GM19467 (cell line): Measurements from ENCODE around the gene GPS1.
A peak's percentile ranks its signal among the peaks of the same experiment; 100 is the strongest.

Source experiments
- ATAC-seq: cut with Tn5 transposase; IDR thresholded peaks from one replicate; pipeline ENCODE4 v1.9.1; 2021; ENCODE audit warnings: mild to moderate bottlenecking, moderate library complexity; ENCODE audit not compliant: unreplicated experiment

Gene GPS1

GRCh38 chr17:82087961-82088837 is 36.5 kb downstream of the GPS1 start:
- ATAC-seq = no peak

GRCh38 chr17:82088838-82089722 is 37.4 kb downstream of the GPS1 start:
- ATAC-seq = no peak

DNA sequence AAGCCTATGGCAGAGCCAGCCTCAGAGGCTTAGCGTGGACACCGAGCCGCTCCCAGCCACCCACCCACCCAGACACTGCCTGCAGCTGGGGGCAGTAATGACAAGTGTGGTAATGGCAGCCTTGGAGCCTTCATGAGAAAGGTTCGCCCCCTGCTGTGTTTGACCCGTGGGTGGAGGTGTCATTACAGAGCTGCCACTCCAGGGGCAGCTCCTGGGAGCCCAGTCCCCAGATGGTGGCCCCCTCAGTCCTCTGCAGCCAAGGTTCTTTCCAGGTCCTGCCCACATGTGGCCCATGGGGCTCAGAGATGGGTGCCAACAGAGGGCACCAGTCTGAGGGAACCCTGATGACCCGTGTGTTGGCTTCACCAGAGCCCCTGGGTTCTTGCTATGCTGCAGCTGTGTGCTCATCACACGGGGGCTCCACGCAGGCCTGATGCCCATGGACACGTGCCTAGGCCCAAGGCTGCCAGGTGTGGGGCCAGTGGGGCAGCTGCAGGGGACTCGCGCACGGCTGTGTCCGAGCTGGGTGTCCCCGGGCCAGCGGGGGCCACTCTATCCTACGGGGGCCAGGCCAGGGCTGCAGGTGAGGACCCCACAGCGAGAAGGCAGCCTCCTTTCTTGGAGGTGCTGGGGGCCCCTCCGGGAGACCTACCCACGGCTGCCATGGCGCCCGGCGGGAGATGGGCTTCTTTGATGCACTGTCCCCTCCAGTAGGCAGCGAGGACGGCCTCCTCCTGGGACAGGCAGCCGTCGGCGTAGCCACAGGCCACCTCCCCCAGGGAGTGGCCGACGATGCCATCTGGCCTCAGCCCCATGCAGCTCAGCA is 38.2 kb downstream of the GPS1 start:
- ATAC-seq = no peak

DNA sequence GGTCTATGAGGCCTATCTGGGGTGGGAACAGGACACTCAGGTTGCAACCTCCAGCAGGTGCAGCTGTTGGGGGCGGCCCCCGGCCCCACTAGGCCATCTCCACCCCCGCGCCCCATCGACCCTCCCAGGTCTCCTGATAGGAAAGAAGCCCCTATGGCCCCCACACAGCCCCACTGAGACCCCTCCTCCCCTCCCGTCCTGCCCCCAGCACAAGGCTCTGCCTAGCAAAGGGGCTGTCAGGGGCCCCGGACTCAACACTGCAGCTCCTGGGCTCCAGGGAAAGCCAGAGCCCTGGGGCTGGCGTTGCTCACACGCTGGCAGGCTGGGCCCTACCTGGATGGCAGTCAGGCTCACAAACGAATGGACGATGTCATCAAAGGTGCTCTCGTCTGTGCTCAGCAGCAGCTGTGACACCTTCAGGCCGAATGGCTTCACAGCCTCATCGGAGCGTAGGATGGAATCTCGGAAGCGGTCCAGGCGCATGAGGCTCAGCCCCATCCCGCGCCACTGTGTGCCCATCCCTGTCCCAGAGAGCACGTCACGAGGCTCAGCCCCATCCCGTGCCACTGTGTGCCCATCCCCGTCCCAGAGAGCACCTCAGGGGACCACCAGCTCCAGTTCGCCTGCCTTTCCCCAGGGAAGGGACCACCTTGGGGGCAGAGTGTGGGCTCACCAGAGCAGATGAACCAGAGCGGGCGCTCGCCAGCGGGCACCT is 39.0 kb downstream of the GPS1 start:
- no peak for ATAC-seq

- ATAC-seq = no peak
Measured at GRCh38 chr17:82091264-82092066, 39.8 kb downstream of the GPS1 start.

DNA sequence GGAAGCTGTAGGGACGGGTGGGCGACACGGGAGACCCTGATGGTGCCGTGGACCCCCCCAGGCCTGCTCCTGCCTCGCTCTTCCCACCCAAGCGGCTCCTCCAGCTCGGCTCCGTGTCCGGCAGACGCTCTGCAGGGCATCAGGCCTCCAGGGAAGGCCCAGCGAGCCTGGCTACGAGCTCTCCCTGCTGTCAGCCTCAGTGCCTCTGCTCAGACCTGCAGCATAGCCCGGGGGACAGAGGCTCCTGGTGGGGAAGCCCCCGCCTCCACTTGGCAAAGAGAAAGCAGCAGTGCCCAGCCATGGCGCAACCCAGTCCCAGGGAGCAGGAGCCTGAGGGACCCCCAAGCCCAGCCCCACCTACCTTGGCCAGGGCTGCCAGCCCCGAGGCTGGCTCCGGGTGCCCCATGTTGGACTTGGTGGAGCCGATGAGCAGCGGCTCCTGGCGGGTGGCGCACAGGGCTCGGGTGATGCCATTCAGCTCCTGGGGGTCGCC is 40.4 kb downstream of the GPS1 start:
- no peak for ATAC-seq

DNA sequence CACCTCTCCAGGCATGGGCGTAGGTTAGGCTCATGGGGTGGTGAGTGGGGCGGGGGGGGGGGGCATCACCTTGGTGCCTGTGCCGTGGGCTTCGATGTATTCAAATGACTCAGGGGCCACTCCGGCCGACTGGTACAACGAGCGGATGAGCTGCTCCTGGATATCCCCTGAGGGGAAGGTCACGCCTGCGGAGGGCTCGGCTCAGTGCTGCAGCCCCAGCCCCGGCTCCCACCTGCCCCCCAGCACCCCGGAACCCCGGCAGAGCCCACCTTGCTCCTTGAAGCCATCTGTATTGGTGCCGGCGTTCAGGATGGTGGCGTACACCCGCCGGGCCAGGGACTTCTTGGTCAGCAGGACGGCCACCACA is 40.9 kb downstream of the GPS1 start:
- ATAC-seq = no peak

DNA sequence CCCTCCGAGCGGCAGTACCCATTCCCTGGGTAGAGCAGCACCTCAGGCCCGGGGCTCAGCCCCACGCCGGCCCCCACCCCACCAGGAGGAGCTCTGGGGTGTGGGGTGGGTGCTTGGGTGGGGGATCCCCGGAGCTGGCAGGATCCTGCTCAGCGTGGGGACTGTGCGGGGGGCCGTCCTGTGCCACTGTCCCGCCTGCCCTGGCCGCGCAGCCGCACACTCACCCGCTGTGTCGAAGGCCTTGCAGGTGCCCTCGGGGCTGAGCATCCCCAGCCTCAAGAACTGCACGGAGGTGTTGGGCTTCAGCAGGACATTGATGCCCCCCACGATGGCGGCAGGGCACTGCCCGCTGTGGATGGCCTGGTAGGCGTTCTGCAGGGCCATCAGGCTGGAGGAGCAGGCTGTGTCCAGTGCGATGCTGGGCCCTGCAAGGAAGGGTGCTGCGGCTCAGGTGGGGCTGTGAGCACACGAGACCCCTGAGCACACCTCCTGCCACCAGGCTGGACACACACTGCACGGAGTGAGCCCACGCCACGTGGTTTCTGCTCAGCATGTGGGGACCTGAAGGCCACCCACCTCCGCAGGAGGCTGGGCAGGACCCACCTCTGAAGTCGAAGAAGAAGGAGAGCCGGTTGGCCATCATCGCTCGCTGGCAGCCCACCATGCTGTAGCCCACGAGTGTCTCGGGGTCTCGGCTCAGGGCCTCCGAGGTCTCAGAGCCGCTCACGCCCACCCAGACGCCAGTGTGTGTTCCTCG is 41.5 kb downstream of the GPS1 start:
- no peak for ATAC-seq

DNA sequence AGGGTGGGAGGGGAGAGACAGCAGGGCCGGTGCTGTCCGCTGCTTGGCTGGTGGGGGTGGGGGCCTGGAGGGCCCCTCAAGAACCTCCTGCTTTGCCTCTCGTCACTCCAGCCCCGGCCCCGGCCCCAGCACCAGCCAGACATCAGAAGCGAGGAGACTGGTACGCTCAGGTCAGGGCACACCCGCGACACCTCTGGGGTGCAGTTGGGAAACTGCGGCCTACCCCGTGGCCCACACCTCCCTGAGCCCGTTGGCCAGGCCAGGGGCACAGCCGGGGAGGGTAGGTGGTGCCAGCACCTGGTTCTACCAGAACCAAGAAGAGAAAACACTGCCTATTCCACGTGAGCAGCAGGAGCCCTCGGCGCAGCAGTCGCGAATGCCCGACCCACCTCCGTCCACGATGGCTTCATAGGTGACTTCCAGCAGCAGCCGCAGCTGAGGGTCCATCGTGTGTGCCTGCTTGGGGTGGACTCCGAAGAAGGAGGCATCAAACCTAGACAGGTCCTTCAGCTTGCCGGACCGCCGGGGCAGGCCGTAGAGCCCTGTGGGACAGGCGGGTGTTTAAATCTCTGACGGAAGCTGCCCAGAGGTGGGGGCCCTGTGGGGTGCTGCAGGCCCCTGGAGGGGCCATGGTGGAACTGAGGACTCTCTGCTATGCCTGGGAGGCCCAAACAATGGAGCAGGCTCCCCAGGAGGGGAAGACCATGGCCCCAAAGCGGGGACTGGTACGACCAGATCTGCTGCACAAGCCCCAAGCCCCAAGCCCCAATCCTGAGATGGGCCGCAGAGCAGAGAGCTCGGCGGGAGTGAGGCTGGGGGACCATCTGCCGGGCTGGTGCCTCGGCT is 43.5 kb downstream of the GPS1 start:
- ATAC-seq = no peak

DNA sequence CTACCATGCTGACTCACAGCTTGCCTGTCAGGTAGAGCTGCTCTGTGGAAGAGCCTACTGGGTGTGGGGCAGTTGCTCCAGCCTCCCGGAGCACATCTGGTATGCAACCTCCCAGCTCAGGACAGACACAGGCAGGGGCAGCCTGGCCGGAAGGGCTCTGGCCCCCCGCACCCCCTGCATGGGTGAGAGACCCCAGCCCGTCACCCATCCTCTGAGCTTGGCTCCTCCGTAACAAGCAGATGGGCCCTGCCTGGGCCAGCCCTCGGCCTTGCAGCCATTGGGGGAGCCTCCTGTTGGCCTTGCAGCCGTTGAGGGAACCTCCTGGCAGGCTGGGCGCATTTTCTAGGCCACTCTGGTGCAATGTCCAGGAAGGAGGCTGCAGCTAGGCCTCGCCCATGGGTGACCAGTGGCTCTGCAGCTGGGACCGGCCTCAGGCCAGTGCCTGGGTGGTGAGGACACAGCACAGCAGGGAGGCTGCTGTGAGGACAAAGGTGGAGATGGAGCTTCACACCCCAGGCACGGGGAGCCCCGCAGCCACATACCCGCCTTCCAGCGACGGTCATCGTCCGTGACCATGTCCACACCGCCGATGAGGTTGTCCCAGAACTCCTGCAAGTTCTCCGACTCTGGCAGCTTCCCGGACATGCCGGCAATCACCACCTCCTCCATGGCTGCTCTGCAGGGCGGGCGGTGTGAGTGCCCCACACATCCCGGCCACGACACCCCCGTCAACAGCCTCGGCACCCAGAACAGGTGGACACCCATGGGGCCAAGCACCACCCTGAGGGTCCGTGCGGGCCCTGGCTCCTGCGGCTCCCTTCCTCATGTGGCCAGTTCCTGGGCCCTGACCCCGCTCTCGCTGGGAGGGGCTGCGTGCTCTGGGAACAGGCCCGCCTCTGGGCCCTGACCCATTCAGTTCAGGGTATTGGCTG is 44.3 kb downstream of the GPS1 start:
- ATAC-seq = no peak

DNA sequence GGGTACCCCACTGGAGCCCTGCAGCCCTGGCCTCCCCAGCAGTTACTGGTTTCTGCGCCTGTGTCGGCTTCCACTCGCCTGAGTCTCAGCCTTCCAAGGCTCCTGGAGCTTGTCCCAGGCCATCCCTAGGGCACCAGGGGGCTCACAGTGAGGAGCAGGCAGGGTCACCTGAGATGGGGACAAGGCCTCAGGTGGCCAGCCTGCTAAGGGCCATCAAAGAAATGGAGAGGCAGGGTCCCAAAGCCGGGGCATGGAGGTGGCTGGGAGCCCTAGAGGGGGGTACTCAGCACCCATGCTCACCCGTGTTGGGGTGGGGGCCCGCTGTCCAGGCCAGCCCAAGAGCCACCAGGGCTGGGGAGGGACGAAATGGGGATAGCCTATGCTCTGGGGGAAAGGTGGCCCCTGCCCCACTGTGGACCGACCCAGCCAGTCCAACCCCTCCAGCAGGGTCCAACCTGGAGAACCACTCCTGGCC is 45.0 kb downstream of the GPS1 start:
- no peak for ATAC-seq

DNA sequence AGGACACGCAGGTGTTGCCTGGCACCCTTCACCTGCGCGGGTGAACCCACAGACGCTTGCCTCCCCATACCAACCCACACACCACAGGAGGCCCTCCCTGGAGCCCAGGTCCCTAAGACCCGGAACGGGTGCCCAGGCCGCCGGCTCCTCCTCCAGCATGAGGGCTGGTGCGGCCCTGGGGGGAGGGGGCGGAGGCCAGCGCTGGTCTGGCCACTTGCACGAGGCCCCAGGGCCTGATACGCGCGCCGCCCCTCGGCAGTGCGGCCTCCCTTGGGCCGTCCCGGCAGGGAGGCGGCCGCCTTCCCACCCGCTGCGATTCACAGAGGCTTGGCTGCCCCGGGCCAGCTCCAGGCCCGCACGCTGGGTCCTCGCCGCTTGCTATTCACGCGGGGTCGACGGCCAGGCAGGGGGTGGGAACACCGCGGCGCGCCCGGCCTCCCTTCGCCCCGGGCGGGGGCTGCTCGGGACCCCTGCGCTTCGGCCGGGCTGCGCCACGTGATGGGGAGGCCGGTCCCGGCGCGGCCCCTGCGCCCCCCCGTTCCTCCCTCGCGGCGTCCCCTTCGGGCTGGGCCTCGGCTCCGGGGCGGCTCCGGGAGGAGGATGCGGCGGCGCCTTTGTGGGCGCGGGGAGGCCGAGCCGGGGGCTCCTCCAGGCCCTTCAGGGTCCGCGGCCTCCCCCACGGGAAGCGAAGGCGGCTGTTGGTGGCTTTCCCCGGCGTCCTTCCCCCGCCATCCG is 45.7 kb downstream of the GPS1 start:
- no peak for ATAC-seq

DNA sequence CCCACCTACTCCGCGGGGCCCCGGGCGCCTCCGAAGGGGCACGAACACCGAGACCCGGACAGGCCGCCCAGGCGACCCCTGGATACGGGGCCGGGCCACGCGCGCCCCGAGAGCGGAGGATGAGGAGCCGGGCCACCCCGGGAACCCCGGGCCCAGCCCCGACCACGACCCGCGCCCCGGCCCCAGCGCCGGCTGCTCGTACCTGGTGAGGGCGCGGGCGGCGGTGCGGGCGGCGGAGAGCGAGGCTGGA is 46.1 kb downstream of the GPS1 start:
- ATAC-seq = peak; percentile 6

DNA sequence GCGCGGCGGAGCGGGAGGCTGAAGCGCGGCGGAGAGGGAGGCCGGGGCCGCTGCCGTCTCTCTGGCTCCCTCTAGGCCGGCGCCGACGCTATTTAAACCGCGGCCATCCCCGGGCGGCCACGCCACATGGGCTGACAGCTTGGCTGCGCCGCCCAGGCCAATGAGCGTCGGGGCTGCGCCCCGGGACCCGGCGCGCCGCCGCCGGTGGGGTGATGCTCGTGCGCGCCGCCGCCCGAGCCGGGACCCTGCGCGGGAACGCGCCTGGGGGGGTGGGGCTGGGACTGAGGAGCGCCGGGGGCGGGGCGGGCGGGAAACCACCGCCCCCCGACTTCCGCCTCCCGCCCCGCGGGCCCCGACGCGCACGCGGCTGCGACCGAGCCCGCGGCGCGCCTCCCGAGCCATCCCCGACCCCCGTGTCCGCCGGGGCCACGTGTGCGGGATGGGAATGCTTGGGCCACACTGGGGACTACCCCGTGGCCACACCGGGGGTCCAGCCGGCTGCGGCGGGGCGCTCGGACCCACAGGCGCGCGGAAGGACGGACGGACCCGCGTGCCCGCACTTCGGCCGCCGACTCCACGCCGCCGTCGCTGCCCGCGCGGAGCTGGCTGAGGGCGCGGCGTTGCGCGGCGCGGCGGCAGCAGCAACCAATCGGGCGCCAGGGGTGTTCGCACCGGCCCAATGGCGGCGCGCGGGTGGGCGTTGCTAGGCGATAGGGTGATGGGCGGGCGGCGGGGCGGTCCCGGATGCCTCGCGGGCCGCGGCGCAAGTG is 46.7 kb downstream of the GPS1 start, which contains the start of gene FASN:
Gene FASN (minus strand): TSS at position 68 of the 770 bp plus-strand sequence. CDS start 1,791 bp downstream, outside the sequence.
- peak; percentile 60 for ATAC-seq
